Mucosa of descending colon (tissue), 3 donors: ENCODE data around the gene PRSS36. TPM values are rescaled to one million over a fixed set of nuclear protein-coding genes. Genes with fewer than 3 reads are reported as not detected.
"Not testable (repeated sequence)": the region's sequence is repeated elsewhere in the genome, so short reads cannot be mapped to it uniquely, and the experiment has no call there.

ENCODE experiments used
- ATAC-seq: fragments of 200-7000 bp; cut with Tn5 transposase; one replicate; pipeline ENCODE4 v1.9.1; 2020; ENCODE audit warnings: mild to moderate bottlenecking, moderate library complexity
- DNase-seq, 3 donors: peaks; one replicate each; pipeline ENCODE4 v3.0.0-alpha.2; 2020
- H3K36me3 ChIP-seq: fragments of 200-600 bp; one replicate; pipeline ENCODE4 v1.8.0; 2021; ENCODE audit warnings: low read depth, mild to moderate bottlenecking
- H3K4me1 ChIP-seq: fragments of 200-600 bp; one replicate; pipeline ENCODE4 v1.8.0; 2021; ENCODE audit warnings: low read depth, mild to moderate bottlenecking
- H3K4me3 ChIP-seq: fragments of 200-600 bp; one replicate; pipeline ENCODE4 v1.8.0; 2021; ENCODE audit warnings: mild to moderate bottlenecking
- H3K9me3 ChIP-seq: fragments of 200-600 bp; one replicate; pipeline ENCODE4 v1.8.0; 2021; ENCODE audit warnings: mild to moderate bottlenecking
- intact Hi-C, 2 donors: fragments of 100-400 bp; cut with DNase I in 1 of 2; cut with micrococcal nuclease in 1 of 2; formaldehyde crosslinking; loops; one replicate each; pipeline versions ENCODE4 v1.11.0 to v1.11.1; 2022; cut with DNase I, micrococcal nuclease
- total RNA-seq, 3 donors: library from RNA; stranded (reverse); fragmentation: NEBNext Ultra II Directional in 2 of 3; extraction: Animal tissue kit (Norgen Biotek cat#: 25700) in 2 of 3; gene quantifications; one replicate each; pipeline versions ENCODE4 v1.2.1 to v1.2.4, GENCODE V29; 2021 to 2023
- TF ChIP-seq, protein P1 (sequence below): fragments of 200-600 bp; IDR thresholded peaks from one replicate; pipeline ENCODE4 v1.8.0; 2022; ENCODE audit warnings: antibody characterized with exemption, mild to moderate bottlenecking
- donor health status: DM: no; HTN: no; CAD: no; lungs with moderate emphysema.
- donor health status: DM: no; HTN: no; CAD: no.
- donor health status: DM: no; HTN: yes; CAD: no.

The PRSS36 gene
- total RNA-seq, 3 donors from 2014 or later = 8.2 to 10.2 (median 9.5) TPM

DNA sequence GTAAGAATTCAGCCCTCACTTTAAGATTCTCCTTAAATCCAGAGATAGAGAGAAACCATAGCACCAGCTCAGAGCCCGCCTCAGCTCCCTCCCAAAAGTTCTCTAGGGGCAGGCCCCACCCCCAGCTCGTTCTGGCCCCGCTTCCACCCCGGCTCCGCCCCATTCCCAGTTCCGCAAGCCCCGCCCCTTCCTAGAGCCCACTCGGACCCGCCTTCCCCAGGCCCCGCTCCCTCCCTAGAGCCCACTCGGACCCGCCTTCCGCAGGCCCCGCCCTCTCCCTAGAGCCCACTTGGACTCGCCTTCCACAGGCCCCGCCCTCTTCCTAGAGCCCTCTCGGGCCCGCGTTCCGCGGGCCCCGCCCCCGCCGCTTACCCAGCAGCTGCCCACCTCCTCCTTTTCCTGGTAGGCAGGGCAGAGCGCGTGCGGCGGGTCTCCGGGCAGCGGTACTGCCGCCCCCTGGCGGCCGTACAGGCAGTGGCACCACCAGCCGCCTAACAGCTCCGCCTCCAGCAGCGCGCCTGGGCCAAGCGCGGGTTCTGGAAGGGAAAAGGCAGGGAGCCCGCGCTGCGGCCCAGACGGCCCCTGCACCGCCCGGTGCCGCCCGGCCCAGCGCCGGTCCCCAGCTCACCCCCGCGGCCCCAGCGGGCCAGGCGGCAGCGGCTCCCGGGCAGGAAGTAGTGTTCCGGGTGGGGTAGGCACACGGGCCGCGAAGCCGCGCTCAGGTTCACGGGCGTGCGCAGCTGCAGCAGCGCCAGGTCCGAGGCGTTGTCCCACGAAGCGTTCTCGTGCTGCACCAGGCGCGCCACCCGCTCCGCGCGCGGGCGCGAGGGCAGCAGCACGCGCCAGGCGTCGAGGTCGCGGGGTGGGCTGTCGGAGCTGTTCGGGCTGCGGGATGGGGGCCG lies 7.5 kb downstream of the PRSS36 start:
- Histone ChIP-seq H3K4me3 (peak overlapping the region; percentile 11), H3K4me1 (peaks cover 29% of the 10 kb centered on the region), H3K9me3 (no peaks in the 10 kb centered on the region), H3K36me3 (peaks cover 3% of the 10 kb centered on the region)
- TF ChIP-seq, protein P1, sequence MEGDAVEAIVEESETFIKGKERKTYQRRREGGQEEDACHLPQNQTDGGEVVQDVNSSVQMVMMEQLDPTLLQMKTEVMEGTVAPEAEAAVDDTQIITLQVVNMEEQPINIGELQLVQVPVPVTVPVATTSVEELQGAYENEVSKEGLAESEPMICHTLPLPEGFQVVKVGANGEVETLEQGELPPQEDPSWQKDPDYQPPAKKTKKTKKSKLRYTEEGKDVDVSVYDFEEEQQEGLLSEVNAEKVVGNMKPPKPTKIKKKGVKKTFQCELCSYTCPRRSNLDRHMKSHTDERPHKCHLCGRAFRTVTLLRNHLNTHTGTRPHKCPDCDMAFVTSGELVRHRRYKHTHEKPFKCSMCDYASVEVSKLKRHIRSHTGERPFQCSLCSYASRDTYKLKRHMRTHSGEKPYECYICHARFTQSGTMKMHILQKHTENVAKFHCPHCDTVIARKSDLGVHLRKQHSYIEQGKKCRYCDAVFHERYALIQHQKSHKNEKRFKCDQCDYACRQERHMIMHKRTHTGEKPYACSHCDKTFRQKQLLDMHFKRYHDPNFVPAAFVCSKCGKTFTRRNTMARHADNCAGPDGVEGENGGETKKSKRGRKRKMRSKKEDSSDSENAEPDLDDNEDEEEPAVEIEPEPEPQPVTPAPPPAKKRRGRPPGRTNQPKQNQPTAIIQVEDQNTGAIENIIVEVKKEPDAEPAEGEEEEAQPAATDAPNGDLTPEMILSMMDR = peak; percentile 93
- intact Hi-C loops = loop anchor here in 1 of 2 donors (10.0 kb wide), 1 partner anchor 158 kb away; the partner anchor contains the start of gene HSD3B7
- DNase-seq (peak; percentile 98 to 100 (median 100)), ATAC-seq (peak; percentile 88)

DNA sequence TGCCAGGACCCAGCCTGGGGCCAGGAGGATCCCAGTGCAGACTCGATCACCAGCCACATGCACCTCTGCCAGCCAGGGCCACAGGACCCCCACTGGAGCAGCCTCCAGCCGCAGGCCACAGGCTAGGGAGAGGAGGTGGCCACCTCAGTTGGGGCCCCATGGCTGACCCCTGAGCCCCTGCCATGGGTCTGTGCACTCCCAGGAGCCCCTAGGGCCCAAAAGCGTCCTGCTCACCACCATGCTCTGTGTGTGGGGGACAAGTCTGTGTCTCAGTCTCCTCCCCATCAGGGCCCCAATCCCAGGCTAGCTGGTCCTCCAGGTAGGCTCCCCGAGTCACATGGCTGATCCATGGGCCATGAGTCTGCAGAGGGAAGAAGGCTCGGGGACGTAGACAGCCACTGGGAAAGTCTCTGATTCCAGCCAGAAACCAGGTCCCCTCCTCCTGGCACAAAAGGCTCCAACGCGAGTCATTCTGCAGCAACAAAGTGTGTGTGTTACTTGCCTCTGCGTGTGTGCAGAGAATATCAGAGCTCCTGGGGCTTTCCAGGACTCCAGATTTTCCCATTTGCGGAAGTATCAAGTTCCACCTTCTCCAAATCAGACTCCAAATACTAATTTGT lies 8.3 kb downstream of the PRSS36 start:
- no peak overlapping the region for H3K4me3 ChIP-seq
- H3K9me3 ChIP-seq = no peaks in the 10 kb centered on the region
- intact Hi-C loops = loop anchor here in 1 of 2 donors (10.0 kb wide), 1 partner anchor 157 kb away; the partner anchor contains the start of gene HSD3B7
- peaks cover 32% of the 10 kb centered on the region for H3K4me1 ChIP-seq
- DNase-seq = peak; percentile 35 to 71 (median 69)
- peaks cover 3% of the 10 kb centered on the region for H3K36me3 ChIP-seq
- peak; percentile 3 for ATAC-seq
- TF ChIP-seq, protein P1 = no peak

DNA sequence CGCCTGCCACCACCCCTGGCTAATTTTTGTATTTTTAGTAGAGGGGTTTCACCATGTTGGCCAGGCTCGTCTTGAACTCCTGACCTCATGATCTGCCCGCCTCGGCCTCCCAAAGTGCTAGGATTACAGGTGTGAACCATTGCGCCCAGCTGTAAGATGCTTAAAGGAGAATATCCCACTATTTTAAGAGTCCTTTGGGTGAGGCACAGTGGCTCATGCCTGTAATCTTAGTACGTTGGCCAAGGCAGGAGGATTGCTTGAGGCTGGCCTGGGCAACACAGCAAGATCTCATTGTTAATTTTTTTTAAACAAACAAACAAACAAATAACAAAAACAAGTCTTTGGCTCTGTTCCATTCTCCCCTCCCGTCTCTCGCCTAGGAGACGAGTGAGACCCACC lies 8.8 kb downstream of the PRSS36 start:
- intact Hi-C loops = loop anchor here in 1 of 2 donors (10.0 kb wide), 1 partner anchor 156 kb away; the partner anchor contains the start of gene HSD3B7
- DNase-seq, H3K36me3 ChIP-seq, H3K4me3 ChIP-seq, ATAC-seq, H3K9me3 ChIP-seq: not testable (repeated sequence)
- H3K4me1 ChIP-seq = peaks cover 34% of the 10 kb centered on the region

DNA sequence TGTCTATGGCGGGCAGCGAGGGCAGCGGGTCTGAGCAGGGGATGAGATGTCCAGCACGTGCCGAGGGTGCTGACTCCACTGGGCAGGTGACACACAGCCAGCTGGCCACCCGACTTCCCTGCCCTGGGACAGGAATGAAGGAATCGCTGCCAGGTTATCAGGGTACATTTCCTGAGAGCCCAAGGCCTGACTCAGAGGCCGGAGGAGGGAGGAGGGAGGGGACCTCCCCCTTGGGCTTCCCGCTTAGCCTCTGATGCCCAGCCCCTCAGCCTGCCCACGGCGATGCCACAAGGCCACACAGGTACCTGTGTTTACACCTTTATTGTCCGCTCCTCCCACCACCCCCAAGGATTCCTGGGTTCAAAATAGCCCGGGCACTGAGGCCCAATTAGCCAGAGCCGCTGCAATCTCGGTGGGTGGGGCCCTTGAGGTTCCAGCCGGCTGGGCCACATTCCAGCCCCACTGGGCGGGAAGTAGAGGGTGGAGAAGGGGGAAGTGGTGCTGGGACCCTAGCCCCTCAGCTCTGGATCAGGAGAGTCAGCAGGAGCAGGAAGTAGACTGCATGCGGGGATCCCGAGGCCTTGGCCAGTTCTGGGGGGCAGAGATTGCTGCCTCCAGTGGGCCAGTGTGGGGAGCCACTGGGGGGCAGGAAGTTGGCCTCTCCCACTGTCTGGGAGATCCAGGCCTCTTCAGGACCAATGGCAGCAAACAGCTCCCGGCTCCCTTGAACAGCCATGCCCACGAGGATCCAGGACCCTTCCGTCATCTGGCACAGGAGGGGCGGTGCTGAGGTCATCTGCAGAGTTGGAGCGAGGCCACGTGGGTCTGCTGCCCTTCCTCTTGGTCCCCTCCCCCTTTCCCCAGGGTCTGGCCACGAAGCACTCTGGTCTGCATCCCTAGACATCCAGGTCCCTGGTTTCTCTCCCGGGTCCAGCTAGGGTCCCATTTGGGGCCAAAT lies 11.0 kb downstream of the PRSS36 start:
- ATAC-seq (peak; percentile 49), DNase-seq (peak; percentile 91 to 93 (median 91))
- TF ChIP-seq, protein P1 = no peak
- Histone ChIP-seq H3K4me3 (no peak overlapping the region), H3K36me3 (peaks cover 3% of the 10 kb centered on the region), H3K4me1 (peaks cover 36% of the 10 kb centered on the region), H3K9me3 (no peaks in the 10 kb centered on the region)
- intact Hi-C loops = no loop called here

DNA sequence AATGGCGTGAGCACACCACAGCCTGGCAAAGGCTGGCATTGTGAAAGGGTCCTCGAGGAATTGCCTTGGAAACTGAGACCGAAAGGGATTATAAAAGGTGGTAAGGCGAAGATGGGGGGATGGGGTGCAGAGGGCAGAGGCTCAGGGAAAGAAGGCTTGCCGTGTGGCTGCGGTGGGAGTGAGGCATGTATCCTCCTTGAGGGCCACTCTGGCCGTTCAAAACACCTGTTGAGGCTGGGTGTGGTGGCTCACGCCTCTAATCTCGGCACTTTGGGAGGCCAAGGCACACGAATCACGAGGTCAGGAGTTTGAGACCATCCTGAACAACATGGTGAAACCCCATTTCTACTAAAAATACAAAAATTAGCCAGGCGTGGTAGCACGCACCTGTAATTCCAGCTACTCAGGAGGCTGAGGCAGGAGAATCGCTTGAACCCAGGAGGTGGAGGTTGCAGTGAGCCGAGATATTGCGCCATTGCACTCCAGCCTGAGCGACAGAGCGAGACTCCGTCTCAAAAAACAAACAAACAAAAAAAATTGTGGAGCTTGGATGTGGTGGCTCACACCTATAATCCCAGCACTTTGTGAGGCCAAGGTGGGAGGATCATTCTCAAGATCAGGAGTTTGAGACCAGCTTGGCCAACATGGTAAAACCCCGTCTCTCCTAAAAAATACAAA lies 12.9 kb downstream of the PRSS36 start:
- intact Hi-C loops, H3K4me3 ChIP-seq, DNase-seq, H3K9me3 ChIP-seq, H3K36me3 ChIP-seq, ATAC-seq: not testable (repeated sequence)
- peaks cover 55% of the 10 kb centered on the region for H3K4me1 ChIP-seq

DNA sequence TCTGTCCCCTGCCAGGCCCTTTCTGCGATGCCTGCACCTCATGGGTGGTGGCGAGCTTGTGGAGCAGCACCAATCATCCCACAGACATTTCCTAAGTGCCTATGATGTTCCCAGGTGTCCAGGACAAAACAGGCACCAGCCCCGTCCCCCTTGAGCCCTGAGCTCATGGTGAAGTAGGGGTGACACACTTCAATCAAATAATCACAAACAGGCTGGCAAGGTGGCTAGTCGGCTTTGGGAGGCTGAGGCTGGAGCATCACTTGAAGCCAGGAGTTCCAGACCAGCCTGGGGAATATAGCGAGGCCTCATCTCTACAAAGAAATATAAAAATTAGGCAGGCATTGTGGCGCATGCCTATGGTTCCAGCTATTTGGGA lies 13.6 kb downstream of the PRSS36 start:
- no peaks in the 10 kb centered on the region for H3K9me3 ChIP-seq
- H3K36me3 ChIP-seq = no peaks in the 10 kb centered on the region
- no peak overlapping the region for H3K4me3 ChIP-seq
- intact Hi-C loops = no loop called here
- TF ChIP-seq, protein P1 = no peak
- DNase-seq (no peak), ATAC-seq (no peak)
- peaks cover 55% of the 10 kb centered on the region for H3K4me1 ChIP-seq
